Activated naive CD4-positive, alpha-beta T cell treated with anti-CD3 and anti-CD28 coated beads, Interleukin-2, amount 10 ng/mL, durations not matched to agents 7 days and 5 days (primary cell): ENCODE data around the gene ABCA4.
A peak's percentile ranks its signal among the peaks of the same experiment; 100 is the strongest.

ENCODE experiments used
- CTCF ChIA-PET: fragments of 350-600 bp; sonication (Branson Sonifier 250); formaldehyde crosslinking; loops from one replicate; lab custom pipeline; 2021; ENCODE audit warnings: antibody characterized with exemption; lab: Charles Lee
- DNase-seq: peaks from one replicate; pipeline ENCODE4 v3.0.0-alpha.2; 2020
- H3K27ac Mint-ChIP-seq: one replicate; pipeline ENCODE4 v1.8.0; 2021; ENCODE audit warnings: mild to moderate bottlenecking, moderate library complexity, mixed read lengths
- H3K27me3 Mint-ChIP-seq: one replicate; pipeline ENCODE4 v1.8.0; 2021; ENCODE audit warnings: mild to moderate bottlenecking, mixed read lengths
- H3K36me3 Mint-ChIP-seq: one replicate; pipeline ENCODE4 v1.8.0; 2021; ENCODE audit warnings: mixed read lengths
- H3K4me1 Mint-ChIP-seq: one replicate; pipeline ENCODE4 v1.8.0; 2021; ENCODE audit warnings: mixed read lengths
- H3K4me3 Mint-ChIP-seq: one replicate; pipeline ENCODE4 v1.8.0; 2021; ENCODE audit warnings: mild to moderate bottlenecking, moderate library complexity, mixed read lengths
- H3K9me3 Mint-ChIP-seq: one replicate; pipeline ENCODE4 v1.8.0; 2021; ENCODE audit warnings: mixed read lengths

Gene ABCA4

DNA sequence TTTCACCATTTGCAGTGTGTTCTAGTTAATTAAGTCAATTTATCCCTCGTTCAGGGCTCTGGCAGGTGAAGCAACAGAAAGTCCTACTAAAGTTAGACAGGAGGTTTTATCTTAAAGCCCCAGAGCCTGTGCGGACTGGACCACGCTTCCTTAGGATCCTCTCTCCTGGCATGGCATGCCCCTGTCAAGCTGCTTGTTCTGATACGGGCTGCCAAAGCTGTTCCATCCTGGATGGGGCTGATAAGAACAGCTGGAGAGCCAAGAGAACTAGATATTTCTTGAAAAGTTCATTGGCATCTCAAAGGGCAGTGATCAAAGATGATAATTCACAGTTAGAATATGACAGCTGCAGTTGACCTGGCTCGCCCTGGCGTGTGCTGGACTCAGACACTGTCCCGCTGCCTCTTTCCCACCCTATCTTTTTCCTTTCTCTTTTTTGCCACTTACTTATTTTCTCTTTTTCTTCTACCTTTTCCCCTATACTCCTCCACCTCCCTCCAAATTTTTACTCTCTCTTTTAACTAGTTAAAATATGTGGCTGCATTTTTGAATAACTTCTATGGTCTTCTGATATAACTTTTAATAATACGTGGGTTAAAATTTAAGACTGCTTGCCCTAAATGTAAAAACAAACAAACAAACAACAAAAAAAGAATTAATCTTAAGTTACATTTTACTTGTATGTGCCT, 96.7 kb downstream of the ABCA4 start:
- Mint-ChIP-seq H3K27me3 (peaks cover 33% of the 10 kb centered on the region), H3K36me3 (no peaks in the 10 kb centered on the region), H3K4me1 (no peaks in the 10 kb centered on the region), H3K27ac (no peak overlapping the region), H3K4me3 (no peak overlapping the region), H3K9me3 (no peaks in the 10 kb centered on the region)
- CTCF ChIA-PET = interaction anchor here (1.6 to 13.4 kb wide), 2 partner anchors 8 to 16 kb away, joined by 3 to 159 read pairs; no protein-coding TSS in a partner anchor
- DNase-seq = no peak

DNA sequence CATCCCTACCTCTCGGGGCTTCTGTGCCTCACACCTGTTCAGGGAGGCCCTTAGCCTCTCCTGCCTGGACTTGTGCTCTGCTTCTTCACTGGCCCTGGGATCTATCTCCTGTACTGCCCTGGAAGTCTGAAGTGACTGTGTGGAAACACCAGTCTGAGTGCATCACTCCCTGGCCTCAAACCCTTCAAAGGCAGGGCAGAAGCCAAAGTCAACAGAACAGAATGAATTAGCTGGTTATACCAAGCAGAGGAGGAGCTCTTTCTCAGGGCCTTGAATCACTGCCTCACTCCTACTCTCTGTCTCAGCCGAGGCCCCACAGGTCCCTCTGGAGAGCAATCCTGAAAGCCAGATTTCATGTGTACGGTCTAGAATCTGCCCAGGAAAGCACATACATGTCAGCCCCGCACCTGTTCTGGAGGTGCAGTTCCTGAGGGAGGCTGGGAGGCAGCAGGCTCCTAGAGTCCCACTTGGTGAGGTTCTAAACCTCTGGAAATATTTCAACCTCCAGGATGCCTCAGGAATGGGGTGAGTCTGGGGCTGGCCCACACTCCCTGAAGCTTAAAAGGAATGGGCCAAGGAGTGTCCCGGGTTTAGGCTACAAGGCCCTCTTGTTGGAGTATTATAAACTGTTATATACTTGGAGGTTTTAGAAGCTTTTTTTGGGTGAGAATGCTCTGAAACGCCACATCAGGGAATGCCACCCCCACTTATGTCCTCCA, 98.3 kb downstream of the ABCA4 start:
- no peak for DNase-seq
- Mint-ChIP-seq H3K27ac (no peak overlapping the region), H3K4me3 (no peak overlapping the region), H3K4me1 (peaks cover 9% of the 10 kb centered on the region), H3K36me3 (no peaks in the 10 kb centered on the region), H3K9me3 (no peaks in the 10 kb centered on the region), H3K27me3 (peaks cover 33% of the 10 kb centered on the region)
- CTCF ChIA-PET = interaction anchor here (1.3 to 13.4 kb wide), 2 partner anchors 18 to 783 kb away, joined by 3 to 159 read pairs; no protein-coding TSS in a partner anchor

DNA sequence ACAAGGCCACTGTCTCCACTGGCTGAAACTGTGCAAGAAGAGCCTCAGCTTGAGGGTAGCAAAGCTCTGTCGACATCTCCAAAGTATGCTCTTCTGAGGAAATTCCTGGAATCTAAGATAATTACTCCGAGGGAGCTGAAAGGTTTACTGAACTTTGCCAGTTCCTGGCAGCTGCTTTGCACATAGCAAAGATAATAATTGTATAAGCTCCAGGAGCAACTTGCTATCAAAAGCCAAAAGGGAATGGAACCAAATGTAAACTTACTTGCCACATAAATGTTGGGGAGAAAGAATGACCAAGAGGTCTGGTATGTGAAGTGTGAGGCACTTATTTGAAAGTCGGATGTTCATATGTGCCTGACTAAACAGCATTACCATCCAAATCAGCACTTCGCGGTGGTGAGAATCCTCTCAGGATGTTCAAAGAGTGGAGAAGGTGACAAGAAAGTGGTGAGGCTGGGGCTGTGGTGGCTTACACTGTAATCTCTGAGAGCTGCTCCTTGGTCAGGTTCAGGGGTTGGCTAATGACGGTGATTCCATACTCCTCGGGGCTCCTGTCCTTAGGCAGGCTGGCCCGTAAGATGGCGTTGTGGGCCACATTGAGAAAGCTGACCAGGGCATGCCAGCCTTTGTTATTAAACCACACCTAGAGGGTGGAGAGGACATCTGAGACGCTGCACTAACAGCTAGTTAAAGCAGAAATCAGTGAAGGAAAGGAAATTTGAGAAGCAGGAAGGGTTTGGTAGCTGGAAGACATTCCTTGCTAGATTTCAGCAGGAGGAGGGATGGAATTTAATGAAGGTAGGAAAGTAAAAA, 100.0 kb downstream of the ABCA4 start:
- Mint-ChIP-seq H3K9me3 (no peaks in the 10 kb centered on the region), H3K27me3 (peaks cover 29% of the 10 kb centered on the region), H3K36me3 (no peaks in the 10 kb centered on the region), H3K4me1 (peaks cover 25% of the 10 kb centered on the region), H3K4me3 (no peak overlapping the region), H3K27ac (no peak overlapping the region)
- no peak for DNase-seq
- CTCF ChIA-PET = interaction anchor here (13.4 kb wide), 1 partner anchor 20 kb away, joined by 159 read pairs; no protein-coding TSS in a partner anchor

DNA sequence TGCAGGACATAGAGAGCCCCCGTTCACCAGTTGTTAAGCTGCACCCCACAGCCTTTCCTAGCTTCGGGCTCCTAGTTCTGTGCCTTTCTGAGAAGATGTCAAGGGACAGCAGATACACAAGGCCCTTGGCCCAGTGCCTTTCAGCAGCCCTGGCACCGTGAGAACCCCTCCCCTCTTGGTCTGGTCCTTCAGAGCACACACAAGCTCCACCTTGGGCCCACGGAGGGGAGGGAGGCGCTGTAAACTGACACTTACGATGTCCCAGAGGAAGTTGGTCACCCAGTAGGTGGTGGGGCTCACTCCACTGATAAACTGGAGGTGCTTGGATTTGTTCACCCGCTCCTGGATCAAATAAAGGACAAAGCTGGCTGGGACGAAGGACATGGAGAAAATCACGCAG, 101.6 kb downstream of the ABCA4 start:
- Mint-ChIP-seq H3K9me3 (no peaks in the 10 kb centered on the region), H3K36me3 (no peaks in the 10 kb centered on the region), H3K4me3 (no peak overlapping the region), H3K4me1 (peaks cover 25% of the 10 kb centered on the region), H3K27me3 (peaks cover 21% of the 10 kb centered on the region), H3K27ac (no peak overlapping the region)
- CTCF ChIA-PET = interaction anchor here (13.4 kb wide), 1 partner anchor 21 kb away, joined by 159 read pairs; no protein-coding TSS in a partner anchor
- DNase-seq = no peak

DNA sequence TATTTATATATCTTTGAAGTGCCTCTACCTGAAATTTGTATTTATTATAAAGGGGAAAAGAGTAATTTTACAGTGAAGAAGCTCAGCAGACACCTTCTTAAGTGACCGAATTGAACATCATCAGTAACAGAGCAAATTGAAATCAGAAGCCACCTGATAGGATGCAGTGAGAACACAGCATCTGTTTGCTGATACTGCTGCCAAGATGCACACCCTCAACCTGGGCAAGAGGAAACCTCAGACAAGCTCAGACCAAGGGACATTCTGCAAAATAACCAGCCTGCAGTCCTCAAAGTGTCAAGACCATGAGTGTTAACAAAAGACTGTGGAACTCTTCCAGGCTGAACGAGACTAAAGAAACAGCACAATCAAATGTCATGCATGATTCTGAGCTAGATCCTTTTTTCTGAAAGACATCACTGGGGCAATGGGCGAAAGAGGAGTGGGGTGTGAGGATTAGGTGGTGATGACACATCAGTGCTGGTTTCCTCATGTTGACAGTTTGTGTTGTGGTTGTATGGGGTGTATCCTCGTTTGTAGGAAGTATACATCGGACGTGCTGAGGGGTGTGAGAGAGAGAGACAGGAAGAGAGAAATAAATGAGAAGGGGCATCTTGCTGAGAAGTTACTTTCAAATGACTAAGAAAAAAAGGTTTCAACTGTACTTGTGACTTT, 103.7 kb downstream of the ABCA4 start:
- no peaks in the 10 kb centered on the region for H3K9me3 Mint-ChIP-seq
- H3K27ac Mint-ChIP-seq = peak overlapping the region; percentile 79
- no peaks in the 10 kb centered on the region for H3K36me3 Mint-ChIP-seq
- peaks cover 22% of the 10 kb centered on the region for H3K27me3 Mint-ChIP-seq
- CTCF ChIA-PET = interaction anchor here (1.3 to 3.5 kb wide), 3 partner anchors 10 to 29 kb away, joined by 3 to 18 read pairs (median 6); no protein-coding TSS in a partner anchor
- H3K4me1 Mint-ChIP-seq = peaks cover 25% of the 10 kb centered on the region
- DNase-seq = peak; percentile 55
- H3K4me3 Mint-ChIP-seq = no peak overlapping the region

DNA sequence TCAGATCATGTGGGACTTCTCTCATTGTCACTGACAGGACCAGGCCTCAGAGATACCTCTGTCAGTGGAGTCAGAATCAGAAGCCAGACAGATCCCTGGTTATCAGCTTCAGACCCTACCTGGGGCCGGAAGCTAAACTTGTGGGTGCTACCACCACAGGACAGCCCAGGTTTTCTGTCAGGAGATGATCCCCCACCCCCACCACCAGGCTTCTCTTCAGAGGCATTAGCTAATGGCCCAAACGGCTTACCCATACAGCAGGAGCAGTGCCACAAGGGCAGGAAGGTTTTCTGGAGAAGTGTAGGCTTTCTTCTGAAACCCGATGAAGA, 105.5 kb downstream of the ABCA4 start:
- H3K4me1 Mint-ChIP-seq = peaks cover 25% of the 10 kb centered on the region
- no peaks in the 10 kb centered on the region for H3K9me3 Mint-ChIP-seq
- no peak overlapping the region for H3K4me3 Mint-ChIP-seq
- H3K36me3 Mint-ChIP-seq = no peaks in the 10 kb centered on the region
- no peak for DNase-seq
- peaks cover 27% of the 10 kb centered on the region for H3K27me3 Mint-ChIP-seq
- CTCF ChIA-PET = interaction anchor here (1.2 to 3.5 kb wide), 3 partner anchors 9 to 25 kb away, joined by 3 to 18 read pairs (median 8); no protein-coding TSS in a partner anchor
- no peak overlapping the region for H3K27ac Mint-ChIP-seq

DNA sequence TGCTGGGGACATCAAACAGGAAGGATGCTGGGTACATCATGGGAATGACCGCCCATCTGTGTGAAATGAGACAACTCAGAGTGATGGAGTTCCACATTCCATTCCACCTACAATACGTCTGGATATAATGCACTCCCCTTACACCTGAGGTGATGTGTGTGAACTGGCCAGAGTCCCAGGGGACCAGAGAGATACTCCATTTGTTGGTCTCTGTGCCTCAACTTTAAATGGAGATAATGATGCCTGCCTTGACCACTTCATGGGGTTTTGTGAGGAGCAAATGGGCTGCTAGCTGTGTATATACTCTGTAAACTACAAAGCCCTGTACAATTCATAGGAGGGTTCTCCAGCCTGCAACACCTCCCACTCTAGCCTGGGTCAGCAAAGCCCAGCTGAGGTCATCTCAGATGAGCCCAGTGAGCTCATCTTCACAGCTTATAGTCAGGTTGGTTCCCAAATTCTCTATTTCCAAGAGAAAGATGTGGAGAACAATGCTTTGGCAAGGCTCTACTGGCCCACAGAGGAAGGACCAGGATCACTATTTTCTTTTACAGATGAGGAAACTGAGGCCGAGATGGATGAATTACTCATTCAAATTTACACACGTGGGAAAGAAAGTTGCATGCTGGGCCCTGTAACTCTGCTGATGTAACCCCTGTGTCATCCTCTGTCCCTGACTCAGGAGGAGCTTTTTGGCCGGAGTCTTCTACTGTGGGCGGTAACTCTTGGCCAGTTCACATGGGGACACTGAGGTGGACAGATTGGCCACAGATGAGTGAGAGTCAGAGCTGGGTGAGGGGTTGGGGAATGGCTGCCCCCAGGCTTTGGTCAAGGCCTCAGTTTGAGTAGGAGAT, 106.1 kb downstream of the ABCA4 start:
- no peak overlapping the region for H3K4me3 Mint-ChIP-seq
- H3K9me3 Mint-ChIP-seq = no peaks in the 10 kb centered on the region
- H3K27ac Mint-ChIP-seq = no peak overlapping the region
- peaks cover 25% of the 10 kb centered on the region for H3K4me1 Mint-ChIP-seq
- CTCF ChIA-PET = interaction anchor here (2.0 to 3.5 kb wide), 2 partner anchors 12 to 25 kb away, joined by 8 to 18 read pairs; no protein-coding TSS in a partner anchor
- no peak for DNase-seq
- H3K36me3 Mint-ChIP-seq = no peaks in the 10 kb centered on the region
- peaks cover 27% of the 10 kb centered on the region for H3K27me3 Mint-ChIP-seq

DNA sequence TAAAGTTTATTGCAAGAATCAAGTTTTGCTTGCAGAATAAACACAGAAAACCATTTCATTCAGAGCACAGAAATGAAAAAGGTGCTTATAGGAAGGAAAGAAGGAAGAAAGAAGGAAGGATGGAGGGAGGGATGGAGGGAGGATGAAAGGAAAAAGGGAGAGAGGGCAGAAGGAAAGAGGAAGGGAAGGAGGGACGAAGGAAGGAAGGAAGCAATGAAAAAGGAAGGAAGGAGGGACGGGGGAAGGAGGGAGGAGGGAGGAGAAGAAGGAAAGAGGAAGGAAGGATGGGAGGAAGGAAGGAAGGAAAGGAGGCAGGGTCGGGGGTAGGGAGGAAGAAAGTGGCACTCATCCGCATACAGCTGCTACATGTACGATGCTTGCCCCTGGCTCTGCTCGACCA, 106.9 kb downstream of the ABCA4 start:
- Mint-ChIP-seq H3K27me3 (peaks cover 34% of the 10 kb centered on the region), H3K9me3 (no peaks in the 10 kb centered on the region), H3K36me3 (no peaks in the 10 kb centered on the region), H3K27ac (no peak overlapping the region), H3K4me3 (no peak overlapping the region), H3K4me1 (peaks cover 25% of the 10 kb centered on the region)
- DNase-seq = no peak
- CTCF ChIA-PET = no interaction called here

DNA sequence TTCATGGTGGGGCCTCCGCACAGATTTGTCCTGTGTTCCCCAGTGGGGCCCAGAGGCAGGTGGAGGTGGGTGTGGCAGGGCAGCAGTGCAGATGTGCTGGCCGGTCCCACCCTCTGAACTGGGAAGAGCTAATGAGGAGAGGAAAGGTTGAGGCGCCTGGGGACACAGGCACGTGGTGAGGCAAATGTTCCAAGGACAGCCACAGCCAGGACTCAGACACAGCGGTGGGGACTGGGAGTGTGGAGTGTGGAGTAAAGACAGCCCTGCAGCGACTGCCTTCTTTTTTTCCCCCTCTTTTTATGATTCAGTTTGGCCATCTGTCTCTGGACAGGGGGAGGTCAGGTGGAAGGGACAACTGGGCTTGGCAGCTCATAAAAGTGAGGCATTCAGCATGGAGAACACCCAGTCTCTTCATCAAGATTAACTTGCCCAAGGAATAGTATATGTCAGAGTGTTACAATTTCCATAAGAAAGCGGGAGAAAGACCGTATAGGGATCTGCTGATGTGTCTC, 107.5 kb downstream of the ABCA4 start:
- no peaks in the 10 kb centered on the region for H3K9me3 Mint-ChIP-seq
- H3K36me3 Mint-ChIP-seq = no peaks in the 10 kb centered on the region
- H3K27me3 Mint-ChIP-seq = peaks cover 39% of the 10 kb centered on the region
- CTCF ChIA-PET = no interaction called here
- no peak overlapping the region for H3K27ac Mint-ChIP-seq
- no peak overlapping the region for H3K4me3 Mint-ChIP-seq
- no peak for DNase-seq
- H3K4me1 Mint-ChIP-seq = peaks cover 25% of the 10 kb centered on the region

DNA sequence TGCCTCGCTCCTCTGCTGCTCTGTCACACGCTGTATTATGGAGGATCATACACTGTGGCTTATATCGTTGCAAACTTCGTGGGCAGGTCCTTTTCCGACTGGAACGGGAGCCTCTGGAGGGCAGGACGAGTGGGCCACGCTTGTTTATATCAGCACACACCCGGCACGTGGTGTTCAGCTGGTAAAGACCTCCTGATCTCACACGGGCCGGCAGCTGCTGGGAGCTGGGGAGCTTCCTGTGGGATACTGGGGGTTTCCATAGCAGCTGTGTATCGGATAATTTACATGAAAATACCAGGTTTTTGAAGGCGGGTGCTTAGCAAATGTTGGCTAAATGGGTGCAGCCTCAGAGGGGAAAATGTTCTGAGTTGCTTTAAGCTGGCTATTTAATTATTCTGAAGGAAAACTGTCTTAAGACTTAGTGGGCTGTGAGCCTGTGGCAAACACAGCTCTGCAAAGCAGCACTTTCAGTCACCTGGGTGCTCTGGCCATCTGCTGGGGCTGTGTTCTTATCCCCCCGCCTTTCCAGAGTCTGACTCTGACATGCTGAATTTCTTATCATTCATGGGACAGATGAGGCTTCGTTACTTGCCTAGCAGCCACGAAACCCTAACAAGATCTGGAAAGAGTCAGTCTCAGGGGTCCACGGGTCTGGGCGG, 108.1 kb downstream of the ABCA4 start:
- no peak overlapping the region for H3K27ac Mint-ChIP-seq
- no peaks in the 10 kb centered on the region for H3K36me3 Mint-ChIP-seq
- H3K27me3 Mint-ChIP-seq = peaks cover 39% of the 10 kb centered on the region
- H3K4me1 Mint-ChIP-seq = peaks cover 19% of the 10 kb centered on the region
- CTCF ChIA-PET = no interaction called here
- no peak overlapping the region for H3K4me3 Mint-ChIP-seq
- no peak for DNase-seq
- H3K9me3 Mint-ChIP-seq = no peaks in the 10 kb centered on the region

DNA sequence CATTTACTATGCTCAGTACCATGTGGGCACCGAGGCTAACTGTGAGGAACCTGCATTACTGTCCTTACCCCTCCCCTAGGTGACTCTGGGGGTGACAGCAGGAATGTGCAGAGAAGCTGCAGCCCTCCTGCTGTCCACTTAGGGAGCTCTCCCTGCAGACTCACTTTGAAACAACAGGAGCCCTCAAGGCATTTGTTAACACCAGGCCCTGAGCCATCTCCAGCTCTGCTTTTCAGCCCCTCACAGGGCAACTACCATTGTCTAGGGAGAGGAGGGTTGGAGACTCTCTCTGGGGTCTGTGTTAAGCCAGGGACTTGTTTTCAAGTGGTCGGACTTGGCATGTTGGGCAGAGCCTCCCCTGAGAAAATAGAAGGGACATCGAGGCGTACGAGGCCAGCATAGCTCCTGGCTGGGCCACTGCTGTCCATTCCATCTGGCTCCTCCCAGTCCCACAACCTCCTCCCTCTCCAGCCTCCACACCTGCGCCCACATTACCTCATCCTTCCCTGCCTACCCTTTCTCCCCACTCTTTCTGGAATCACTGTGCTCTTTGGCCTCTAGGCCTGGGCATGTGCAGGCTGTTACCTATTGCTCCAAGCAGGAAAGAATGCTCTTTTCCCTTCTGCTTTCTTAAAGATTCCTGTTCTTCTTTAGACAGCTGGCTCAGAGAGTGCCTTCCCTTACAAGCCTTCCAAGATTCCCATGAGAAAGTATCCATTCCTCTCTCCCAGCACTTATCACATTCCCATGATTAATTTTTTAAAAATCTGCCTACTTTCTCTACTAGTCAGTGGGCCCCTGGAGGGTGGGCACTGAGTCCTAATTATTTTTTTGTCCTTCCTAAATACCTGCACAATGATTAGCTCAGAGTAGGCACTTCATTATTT, 109.0 kb downstream of the ABCA4 start:
- Mint-ChIP-seq H3K9me3 (no peaks in the 10 kb centered on the region), H3K36me3 (no peaks in the 10 kb centered on the region), H3K4me3 (no peak overlapping the region), H3K27me3 (peaks cover 43% of the 10 kb centered on the region), H3K4me1 (peaks cover 10% of the 10 kb centered on the region), H3K27ac (no peak overlapping the region)
- CTCF ChIA-PET = interaction anchor here (0.8 to 0.9 kb wide), 2 partner anchors 23 to 24 kb away, joined by 3 read pairs; no protein-coding TSS in a partner anchor
- no peak for DNase-seq

DNA sequence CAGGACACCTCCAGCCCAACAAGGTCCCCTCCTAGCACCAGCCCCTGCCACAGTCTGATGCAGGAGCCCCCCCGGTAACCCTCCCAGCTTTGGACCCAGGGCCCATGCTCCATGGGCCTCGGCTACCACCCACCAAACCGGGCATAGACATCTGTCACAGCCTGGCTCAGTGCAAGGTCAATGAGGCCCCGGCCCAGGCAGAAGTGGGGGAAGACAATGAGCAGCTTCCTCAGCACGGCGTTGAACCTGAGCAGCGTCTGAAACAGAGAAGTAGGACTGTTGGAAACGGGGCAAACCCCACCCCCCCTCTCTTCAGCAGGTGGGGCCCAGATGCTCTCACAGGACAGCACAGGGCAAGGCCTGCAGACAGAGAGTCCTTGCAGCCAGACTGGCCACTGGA, 109.8 kb downstream of the ABCA4 start:
- CTCF ChIA-PET = no interaction called here
- Mint-ChIP-seq H3K36me3 (no peaks in the 10 kb centered on the region), H3K4me3 (no peak overlapping the region), H3K9me3 (no peaks in the 10 kb centered on the region), H3K4me1 (peaks cover 2% of the 10 kb centered on the region), H3K27me3 (peaks cover 48% of the 10 kb centered on the region), H3K27ac (no peak overlapping the region)
- DNase-seq = no peak
